ENCODE measurements around the gene PSD.
A peak's percentile ranks its signal among the peaks of the same experiment; 100 is the strongest.

PSD gene

GRCh38 chr10:102450374-102451104 is 32.0 kb upstream of the PSD start:
- H3K23ac ChIP-seq (ENCODE audit: low read depth, low read length, poor library complexity): peak overlapping the region; percentile 76
- H2BK5ac ChIP-seq (ENCODE audit: low read length): peak overlapping the region; percentile 3
- peak; percentile 48 for DNase-seq (ENCODE audit: low spot score)
- H3K14ac ChIP-seq (ENCODE audit: low read length): peak overlapping the region; percentile 21
- WGBS, 2 donors (ENCODE audit: extremely low coverage in 2 of 2, insufficient read length in 2 of 2, insufficient replicate concordance in 1 of 2): no CpG with 5 or more reads among the region's 104 CpGs
- no peaks in the 10 kb centered on the region for H3K79me1 ChIP-seq (ENCODE audit: low read depth, low read length)
- no peak overlapping the region for H3K27ac ChIP-seq (replicated peaks; ENCODE audit: low read length)
- H2AFZ ChIP-seq (ENCODE audit: low read length): peak overlapping the region; percentile 93
- H3K27me3 ChIP-seq (ENCODE audit: control insufficient read depth in 3 of 3, insufficient read depth in 3 of 3, low read depth in 1 of 3, low read length in 3 of 3): peaks cover 0 to 7% (median 2%) of the 10 kb centered on the region in 3 experiments
- no peak overlapping the region for H4K8ac ChIP-seq (ENCODE audit: low read depth, low read length)
- H3K4me2 ChIP-seq (ENCODE audit: insufficient read depth, low read length, poor library complexity, severe bottlenecking): peak overlapping the region; percentile 95
- H3K9me3 ChIP-seq (replicated peaks in 1 of 2; ENCODE audit: control insufficient read depth in 2 of 2, insufficient read depth in 1 of 2, low read depth in 1 of 2, low read length in 2 of 2): no peaks in the 10 kb centered on the region
- H3K9ac ChIP-seq (ENCODE audit: low read depth, low read length, poor library complexity): peak overlapping the region; percentile 90
- H3K18ac ChIP-seq (ENCODE audit: low read length): peak overlapping the region; percentile 94
- no peak overlapping the region for H2BK15ac ChIP-seq (ENCODE audit: low read length)
- H3K36me3 ChIP-seq (replicated peaks in 1 of 2; ENCODE audit: control insufficient read depth in 2 of 2, insufficient read depth in 2 of 2, low read length in 2 of 2): peaks cover 0 to 4% of the 10 kb centered on the region in 2 donors
- no peak overlapping the region for H3K4ac ChIP-seq (ENCODE audit: low read length)
- H3K4me3 ChIP-seq (ENCODE audit: low read length in 2 of 2): peak overlapping the region; percentile 73 to 80
- peak overlapping the region; percentile 61 for H2BK120ac ChIP-seq (ENCODE audit: low read depth, low read length)
- no peak overlapping the region for H4K91ac ChIP-seq (ENCODE audit: low read depth, low read length, poor library complexity)
- H2BK12ac ChIP-seq (ENCODE audit: low read length): no peak overlapping the region
- peaks cover 7 to 20% of the 10 kb centered on the region in 2 donors for H3K4me1 ChIP-seq (ENCODE audit: control insufficient read depth in 2 of 2, insufficient read depth in 1 of 2, low read depth in 1 of 2, low read length in 2 of 2)
- H2AK5ac ChIP-seq (ENCODE audit: low read depth, low read length): peak overlapping the region; percentile 84

GRCh38 chr10:102450124-102450373 is 31.5 kb upstream of the PSD start:
- H2AK5ac ChIP-seq (ENCODE audit: low read depth, low read length): no peak overlapping the region
- H3K27ac ChIP-seq (replicated peaks; ENCODE audit: low read length): no peak overlapping the region

DNA sequence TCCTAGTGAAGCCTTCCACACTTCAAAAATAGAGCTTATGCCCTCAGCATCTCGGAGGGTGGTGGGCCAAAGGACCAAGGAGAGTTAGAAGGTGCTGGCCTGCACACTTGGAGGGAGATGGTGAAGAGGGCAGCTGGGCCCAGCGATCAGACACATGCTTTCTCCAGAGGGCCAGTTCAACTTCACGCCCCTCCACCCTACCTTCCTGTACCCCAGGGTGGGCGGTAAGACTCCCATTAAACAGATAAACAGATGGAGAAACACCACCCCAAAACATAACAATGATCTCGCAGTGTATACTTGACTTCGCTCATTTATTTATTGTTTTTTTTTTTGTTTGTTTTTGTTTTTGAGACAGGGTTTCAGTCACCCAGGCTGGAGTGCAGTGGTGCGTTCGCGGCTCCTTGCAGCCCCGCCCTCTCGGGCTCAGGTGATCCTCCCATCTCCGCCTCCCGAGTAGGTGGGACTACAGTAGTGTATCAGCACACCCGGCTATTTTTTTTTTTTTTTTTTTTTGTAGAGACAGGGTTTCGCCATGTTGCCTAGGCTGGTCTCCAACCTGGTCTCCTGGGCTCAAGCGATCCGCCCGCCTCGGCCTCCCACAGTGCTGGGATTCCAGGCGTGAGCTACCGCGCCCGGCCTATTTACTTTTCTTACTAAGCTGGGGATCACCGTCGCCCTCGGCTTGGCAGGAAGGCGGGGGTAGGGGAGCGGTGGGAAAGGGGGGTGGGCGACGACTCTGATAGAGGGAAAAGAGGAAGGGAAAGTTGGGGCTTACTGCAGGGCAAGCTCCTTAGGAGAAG is 30.9 kb upstream of the PSD start:
- Histone ChIP-seq H3K4me1 (ENCODE audit: control insufficient read depth in 2 of 2, insufficient read depth in 1 of 2, low read depth in 1 of 2, low read length in 2 of 2) (peaks cover 7 to 15% of the 10 kb centered on the region in 2 donors), H3K27me3 (ENCODE audit: control insufficient read depth in 3 of 3, insufficient read depth in 3 of 3, low read depth in 1 of 3, low read length in 3 of 3) (peaks cover 0 to 7% (median 2%) of the 10 kb centered on the region in 3 experiments), H3K4me2 (ENCODE audit: insufficient read depth, low read length, poor library complexity, severe bottlenecking) (peak overlapping the region; percentile 95), H3K18ac (ENCODE audit: low read length) (peak overlapping the region; percentile 70), H3K79me1 (ENCODE audit: low read depth, low read length) (no peaks in the 10 kb centered on the region), H3K23ac (ENCODE audit: low read depth, low read length, poor library complexity) (no peak overlapping the region), H2BK120ac (ENCODE audit: low read depth, low read length) (no peak overlapping the region), H3K9ac (ENCODE audit: low read depth, low read length, poor library complexity) (no peak overlapping the region), H3K4me3 (ENCODE audit: low read length in 2 of 2) (peak overlapping the region; percentile 73 to 80), H3K27ac (replicated peaks; ENCODE audit: low read length) (no peak overlapping the region), H3K36me3 (replicated peaks in 1 of 2; ENCODE audit: control insufficient read depth in 2 of 2, insufficient read depth in 2 of 2, low read length in 2 of 2) (peaks cover 0 to 4% of the 10 kb centered on the region in 2 donors), H3K14ac (ENCODE audit: low read length) (no peak overlapping the region), H2BK5ac (ENCODE audit: low read length) (no peak overlapping the region), H2AK5ac (ENCODE audit: low read depth, low read length) (no peak overlapping the region), H3K9me3 (replicated peaks in 1 of 2; ENCODE audit: control insufficient read depth in 2 of 2, insufficient read depth in 1 of 2, low read depth in 1 of 2, low read length in 2 of 2) (no peaks in the 10 kb centered on the region), H2BK12ac (ENCODE audit: low read length) (peak overlapping the region; percentile 47), H4K8ac (ENCODE audit: low read depth, low read length) (no peak overlapping the region), H2BK15ac (ENCODE audit: low read length) (peak overlapping the region; percentile 83), H3K4ac (ENCODE audit: low read length) (no peak overlapping the region), H2AFZ (ENCODE audit: low read length) (peak overlapping the region; percentile 93), H4K91ac (ENCODE audit: low read depth, low read length, poor library complexity) (no peak overlapping the region)
- WGBS, 2 donors (ENCODE audit: extremely low coverage in 2 of 2, insufficient read length in 2 of 2, insufficient replicate concordance in 1 of 2): no CpG with 5 or more reads among the region's 30 CpGs
- no peak for DNase-seq (ENCODE audit: low spot score)

More at GRCh38 chr10:102450124-102450373, 31.5 kb upstream of the PSD start:
- Histone ChIP-seq H2BK12ac (ENCODE audit: low read length) (no peak overlapping the region), H3K9ac (ENCODE audit: low read depth, low read length, poor library complexity) (peak overlapping the region; percentile 83), H2AFZ (ENCODE audit: low read length) (peak overlapping the region; percentile 93), H3K36me3 (replicated peaks in 1 of 2; ENCODE audit: control insufficient read depth in 2 of 2, insufficient read depth in 2 of 2, low read length in 2 of 2) (peaks cover 0 to 4% of the 10 kb centered on the region in 2 donors), H2BK5ac (ENCODE audit: low read length) (no peak overlapping the region), H4K8ac (ENCODE audit: low read depth, low read length) (no peak overlapping the region), H3K4me3 (ENCODE audit: low read length in 2 of 2) (peak overlapping the region; percentile 73 to 80), H3K14ac (ENCODE audit: low read length) (peak overlapping the region; percentile 17), H3K4me2 (ENCODE audit: insufficient read depth, low read length, poor library complexity, severe bottlenecking) (peak overlapping the region; percentile 95), H3K9me3 (replicated peaks in 1 of 2; ENCODE audit: control insufficient read depth in 2 of 2, insufficient read depth in 1 of 2, low read depth in 1 of 2, low read length in 2 of 2) (no peaks in the 10 kb centered on the region), H3K4ac (ENCODE audit: low read length) (no peak overlapping the region), H4K91ac (ENCODE audit: low read depth, low read length, poor library complexity) (no peak overlapping the region), H2BK120ac (ENCODE audit: low read depth, low read length) (no peak overlapping the region), H3K4me1 (ENCODE audit: control insufficient read depth in 2 of 2, insufficient read depth in 1 of 2, low read depth in 1 of 2, low read length in 2 of 2) (peaks cover 7 to 18% of the 10 kb centered on the region in 2 donors), H3K23ac (ENCODE audit: low read depth, low read length, poor library complexity) (peak overlapping the region; percentile 76), H3K18ac (ENCODE audit: low read length) (peak overlapping the region; percentile 93), H2BK15ac (ENCODE audit: low read length) (no peak overlapping the region), H3K27me3 (ENCODE audit: control insufficient read depth in 3 of 3, insufficient read depth in 3 of 3, low read depth in 1 of 3, low read length in 3 of 3) (peaks cover 0 to 7% (median 2%) of the 10 kb centered on the region in 3 experiments), H3K79me1 (ENCODE audit: low read depth, low read length) (no peaks in the 10 kb centered on the region)
- no peak for DNase-seq (ENCODE audit: low spot score)
- no CpG with 5 or more reads among the region's 11 CpGs for WGBS, 2 donors (ENCODE audit: extremely low coverage in 2 of 2, insufficient read length in 2 of 2, insufficient replicate concordance in 1 of 2)

DNA sequence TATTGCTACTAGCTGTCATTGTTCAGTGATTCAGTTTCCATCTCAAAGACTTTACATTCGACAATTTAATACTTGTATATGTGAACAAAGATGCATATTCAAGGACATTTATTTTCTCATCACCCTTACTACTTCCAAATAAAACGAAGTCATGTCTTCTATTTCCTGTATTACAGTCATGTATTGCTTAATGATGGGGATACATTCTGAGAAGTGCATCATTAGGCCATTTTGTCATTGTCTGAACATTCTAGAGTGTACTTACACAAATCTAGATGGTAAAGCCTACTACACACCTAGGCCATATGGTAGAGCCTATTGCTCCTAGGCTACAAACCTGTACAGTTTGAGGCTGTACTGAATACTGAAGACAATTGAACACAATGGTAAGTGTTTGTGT is 26.3 kb upstream of the PSD start:
- WGBS, 2 donors (ENCODE audit: extremely low coverage in 2 of 2, insufficient read length in 2 of 2, insufficient replicate concordance in 1 of 2): no CpG with 5 or more reads among the region's 2 CpGs
- Histone ChIP-seq H2BK15ac (ENCODE audit: low read length) (no peak overlapping the region), H4K8ac (ENCODE audit: low read depth, low read length) (no peak overlapping the region), H3K23ac (ENCODE audit: low read depth, low read length, poor library complexity) (no peak overlapping the region), H2BK5ac (ENCODE audit: low read length) (no peak overlapping the region), H2AFZ (ENCODE audit: low read length) (no peak overlapping the region), H3K9me3 (replicated peaks in 1 of 2; ENCODE audit: control insufficient read depth in 2 of 2, insufficient read depth in 1 of 2, low read depth in 1 of 2, low read length in 2 of 2) (no peaks in the 10 kb centered on the region), H3K4me3 (ENCODE audit: low read length in 2 of 2) (no peak overlapping the region), H3K9ac (ENCODE audit: low read depth, low read length, poor library complexity) (no peak overlapping the region), H3K4ac (ENCODE audit: low read length) (no peak overlapping the region), H3K79me1 (ENCODE audit: low read depth, low read length) (no peaks in the 10 kb centered on the region), H3K14ac (ENCODE audit: low read length) (no peak overlapping the region), H3K4me2 (ENCODE audit: insufficient read depth, low read length, poor library complexity, severe bottlenecking) (no peak overlapping the region), H4K91ac (ENCODE audit: low read depth, low read length, poor library complexity) (no peak overlapping the region), H2BK12ac (ENCODE audit: low read length) (no peak overlapping the region), H3K27ac (replicated peaks; ENCODE audit: low read length) (no peak overlapping the region), H3K36me3 (replicated peaks in 1 of 2; ENCODE audit: control insufficient read depth in 2 of 2, insufficient read depth in 2 of 2, low read length in 2 of 2) (no peaks in the 10 kb centered on the region), H3K18ac (ENCODE audit: low read length) (no peak overlapping the region), H3K27me3 (ENCODE audit: control insufficient read depth in 3 of 3, insufficient read depth in 3 of 3, low read depth in 1 of 3, low read length in 3 of 3) (peaks cover 0 to 2% (median 2%) of the 10 kb centered on the region in 3 experiments), H3K4me1 (ENCODE audit: control insufficient read depth in 2 of 2, insufficient read depth in 1 of 2, low read depth in 1 of 2, low read length in 2 of 2) (peaks cover 0 to 5% of the 10 kb centered on the region in 2 donors), H2BK120ac (ENCODE audit: low read depth, low read length) (no peak overlapping the region), H2AK5ac (ENCODE audit: low read depth, low read length) (no peak overlapping the region)
- no peak for DNase-seq (ENCODE audit: low spot score)
